GM12875 (cell line): Measurements from ENCODE around the gene TGFBRAP1.

Source experiments
- H3K4me3 ChIP-seq: one replicate; pipeline ENCODE4 v1.5.1; 2011; ENCODE audit warnings: low read depth, low read length, control low read depth
- CTCF ChIP-seq: IDR thresholded peaks from 2 replicates; pipeline ENCODE4 v1.5.1; 2011; ENCODE audit warnings: low read depth, mild to moderate bottlenecking, control low read depth, inconsistent platforms, low read length, moderate library complexity, borderline replicate concordance; ENCODE audit not compliant: insufficient read depth

The TGFBRAP1 gene, protein sequence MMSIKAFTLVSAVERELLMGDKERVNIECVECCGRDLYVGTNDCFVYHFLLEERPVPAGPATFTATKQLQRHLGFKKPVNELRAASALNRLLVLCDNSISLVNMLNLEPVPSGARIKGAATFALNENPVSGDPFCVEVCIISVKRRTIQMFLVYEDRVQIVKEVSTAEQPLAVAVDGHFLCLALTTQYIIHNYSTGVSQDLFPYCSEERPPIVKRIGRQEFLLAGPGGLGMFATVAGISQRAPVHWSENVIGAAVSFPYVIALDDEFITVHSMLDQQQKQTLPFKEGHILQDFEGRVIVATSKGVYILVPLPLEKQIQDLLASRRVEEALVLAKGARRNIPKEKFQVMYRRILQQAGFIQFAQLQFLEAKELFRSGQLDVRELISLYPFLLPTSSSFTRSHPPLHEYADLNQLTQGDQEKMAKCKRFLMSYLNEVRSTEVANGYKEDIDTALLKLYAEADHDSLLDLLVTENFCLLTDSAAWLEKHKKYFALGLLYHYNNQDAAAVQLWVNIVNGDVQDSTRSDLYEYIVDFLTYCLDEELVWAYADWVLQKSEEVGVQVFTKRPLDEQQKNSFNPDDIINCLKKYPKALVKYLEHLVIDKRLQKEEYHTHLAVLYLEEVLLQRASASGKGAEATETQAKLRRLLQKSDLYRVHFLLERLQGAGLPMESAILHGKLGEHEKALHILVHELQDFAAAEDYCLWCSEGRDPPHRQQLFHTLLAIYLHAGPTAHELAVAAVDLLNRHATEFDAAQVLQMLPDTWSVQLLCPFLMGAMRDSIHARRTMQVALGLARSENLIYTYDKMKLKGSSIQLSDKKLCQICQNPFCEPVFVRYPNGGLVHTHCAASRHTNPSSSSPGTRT

GRCh38 chr2:105329561-105330495 is at the start of gene TGFBRAP1:
TGFBRAP1 (minus strand) TSS chr2:105329735; CDS start chr2:105308301, 21,434 bp downstream.
- peak within 1 kb of the TSS; percentile 79 for H3K4me3 ChIP-seq
- TF ChIP-seq CTCF: no peak

- TF ChIP-seq CTCF: no peak
- H3K4me3 ChIP-seq: no peak overlapping the region
These were observed 49.4 kb upstream of the TGFBRAP1 start for GRCh38 chr2:105378921-105379383.

- TF ChIP-seq CTCF: no peak
These were observed 48.8 kb upstream of the TGFBRAP1 start for GRCh38 chr2:105378276-105378840.

GRCh38 chr2:105377871-105378270 is 48.3 kb upstream of the TGFBRAP1 start:
- TF ChIP-seq CTCF: no peak
- H3K4me3 ChIP-seq: no peak overlapping the region

More at GRCh38 chr2:105378276-105378840, 48.8 kb upstream of the TGFBRAP1 start:
- no peak overlapping the region for H3K4me3 ChIP-seq

DNA sequence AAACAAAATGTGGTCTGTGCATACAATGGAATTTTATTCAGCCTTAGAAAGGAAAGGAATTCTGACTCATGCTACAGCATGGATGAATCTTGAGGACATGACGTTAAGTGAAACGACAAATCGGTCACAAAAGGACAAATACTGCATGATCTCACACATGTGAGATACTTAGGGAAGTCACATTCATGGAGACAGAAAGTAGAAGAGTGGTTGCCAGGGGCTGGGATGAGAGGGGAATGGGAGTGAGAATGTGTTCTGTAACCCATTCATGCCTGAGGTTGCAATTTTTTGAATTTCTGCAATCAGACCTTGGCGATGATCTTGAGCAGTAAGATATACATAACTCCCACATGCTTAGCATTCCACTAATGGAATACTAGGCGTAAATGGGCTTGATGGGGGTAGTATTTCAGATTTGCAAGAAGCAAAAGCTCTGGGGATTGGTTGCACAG is 47.3 kb upstream of the TGFBRAP1 start:
- TF ChIP-seq CTCF: no peak
- no peak overlapping the region for H3K4me3 ChIP-seq

GRCh38 chr2:105376010-105376409 is 46.5 kb upstream of the TGFBRAP1 start:
- no peak overlapping the region for H3K4me3 ChIP-seq
- no peak for TF ChIP-seq CTCF
